Measurements from ENCODE around the gene BAG2.

Gene BAG2

DNA sequence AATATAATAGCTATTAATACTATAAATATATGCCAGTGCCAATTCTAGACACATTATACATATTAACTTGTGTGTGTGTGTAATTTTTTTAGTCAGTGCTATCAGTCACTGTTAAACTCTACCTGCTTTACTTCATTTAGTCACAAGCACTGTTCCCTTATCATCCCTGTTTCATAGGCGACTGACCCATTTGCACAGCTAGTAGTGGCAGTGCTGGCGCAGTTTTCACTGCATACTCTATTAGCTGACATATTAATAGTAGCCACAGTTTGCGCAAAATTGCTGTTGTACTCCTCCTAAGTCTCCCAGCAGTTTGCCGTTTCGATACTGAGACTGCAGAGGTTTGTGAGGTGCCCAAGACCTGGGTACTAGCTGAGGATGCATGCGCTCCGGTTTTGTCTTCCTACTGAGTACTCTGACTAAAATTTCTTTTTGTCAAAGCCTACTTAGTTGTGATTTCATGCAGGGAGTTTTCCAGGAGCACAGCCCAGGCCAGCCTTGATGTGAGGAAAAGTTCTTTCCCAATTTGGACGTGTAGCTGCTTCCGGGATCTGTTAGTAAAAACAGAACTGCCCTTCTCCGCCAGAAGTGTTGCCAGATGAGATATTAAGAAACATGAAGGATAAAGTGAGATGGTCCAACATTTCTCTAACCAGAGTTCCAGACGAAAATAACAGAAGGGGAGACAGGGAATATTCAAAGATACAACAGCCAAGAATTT, 5.6 kb downstream of the BAG2 start:
- Histone ChIP-seq H3K9ac (ENCODE audit: low read length) (no peak overlapping the region), H3K4me3 (ENCODE audit: low read length) (no peak overlapping the region), H3K4me1 (ENCODE audit: control insufficient read depth, low read depth, low read length) (peaks cover 21% of the 10 kb centered on the region), H3K36me3 (ENCODE audit: control insufficient read depth, low read depth, low read length) (peaks cover 4% of the 10 kb centered on the region), H3K9me3 (ENCODE audit: control insufficient read depth, low read depth, low read length) (no peaks in the 10 kb centered on the region), H3K27ac (ENCODE audit: low read length) (no peak overlapping the region), H3K27me3 (ENCODE audit: control insufficient read depth, insufficient read depth, low read length) (peaks cover 14% of the 10 kb centered on the region)

DNA sequence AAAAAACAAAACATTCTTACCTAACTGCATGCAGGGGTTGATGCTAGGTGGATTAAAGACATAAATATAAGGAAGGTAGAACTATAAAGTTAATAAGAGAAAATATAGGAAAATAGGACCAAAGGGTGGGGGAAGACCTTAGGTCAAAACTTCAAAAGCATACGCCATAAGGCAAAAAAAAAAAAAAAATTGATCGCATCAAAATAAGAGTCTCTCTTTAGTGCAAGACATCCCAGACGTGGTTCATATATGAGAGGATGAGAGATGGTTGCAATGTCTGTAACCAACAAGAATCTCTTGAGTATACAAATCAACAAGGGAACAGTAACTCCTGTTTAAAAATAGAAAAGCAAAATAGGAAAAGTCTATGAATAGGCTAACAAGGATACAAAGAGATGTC, 8.5 kb downstream of the BAG2 start:
- no peak overlapping the region for H3K27ac ChIP-seq (ENCODE audit: low read length)
- H3K9ac ChIP-seq (ENCODE audit: low read length) = no peak overlapping the region
- H3K36me3 ChIP-seq (ENCODE audit: control insufficient read depth, low read depth, low read length) = peaks cover 27% of the 10 kb centered on the region
- H3K27me3 ChIP-seq (ENCODE audit: control insufficient read depth, insufficient read depth, low read length) = no peaks in the 10 kb centered on the region
- no peaks in the 10 kb centered on the region for H3K4me1 ChIP-seq (ENCODE audit: control insufficient read depth, low read depth, low read length)
- no peaks in the 10 kb centered on the region for H3K9me3 ChIP-seq (ENCODE audit: control insufficient read depth, low read depth, low read length)
- no peak overlapping the region for H3K4me3 ChIP-seq (ENCODE audit: low read length)

DNA sequence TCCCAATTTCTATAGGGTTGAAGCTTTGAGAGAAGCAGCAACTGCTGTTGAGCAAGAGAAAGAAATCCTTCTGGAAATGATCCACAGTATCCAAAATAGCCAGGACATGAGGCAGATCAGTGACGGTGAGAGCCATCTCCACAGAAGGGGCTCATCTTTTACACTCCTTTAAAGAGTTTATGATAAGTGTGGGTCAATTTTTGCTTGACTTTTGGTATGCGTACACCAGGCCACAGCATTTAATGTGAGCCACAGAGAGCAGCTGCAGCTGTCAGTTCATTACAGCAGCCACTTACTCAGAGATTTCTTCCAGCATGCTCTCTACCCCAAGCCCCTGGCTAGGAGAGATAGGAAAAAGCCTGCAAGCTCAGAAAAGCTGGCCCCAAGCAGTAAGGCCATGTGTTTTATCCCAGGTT, 9.9 kb downstream of the BAG2 start:
- Histone ChIP-seq H3K27ac (ENCODE audit: low read length) (no peak overlapping the region), H3K4me1 (ENCODE audit: control insufficient read depth, low read depth, low read length) (no peaks in the 10 kb centered on the region), H3K27me3 (ENCODE audit: control insufficient read depth, insufficient read depth, low read length) (no peaks in the 10 kb centered on the region), H3K4me3 (ENCODE audit: low read length) (no peak overlapping the region), H3K9ac (ENCODE audit: low read length) (no peak overlapping the region), H3K9me3 (ENCODE audit: control insufficient read depth, low read depth, low read length) (no peaks in the 10 kb centered on the region), H3K36me3 (ENCODE audit: control insufficient read depth, low read depth, low read length) (peaks cover 28% of the 10 kb centered on the region)

DNA sequence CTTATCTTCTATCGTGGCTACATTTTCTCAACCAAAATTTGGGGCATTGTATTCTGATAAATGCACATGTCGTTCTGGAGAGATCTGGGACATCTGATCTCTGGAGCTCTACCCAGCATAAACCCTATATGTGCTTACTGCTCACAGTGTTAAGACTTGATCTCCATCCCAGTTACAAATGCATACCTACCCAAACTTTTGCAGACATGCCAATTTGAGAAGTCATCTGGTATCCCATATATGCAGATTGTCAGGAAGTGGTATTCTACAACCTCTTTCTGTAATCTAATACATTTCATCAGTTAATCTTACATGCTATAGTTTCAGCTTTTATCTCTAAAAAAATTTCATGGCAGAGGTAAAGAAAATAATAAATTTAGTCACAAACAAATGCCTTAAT, 11.2 kb downstream of the BAG2 start:
- no peaks in the 10 kb centered on the region for H3K27me3 ChIP-seq (ENCODE audit: control insufficient read depth, insufficient read depth, low read length)
- no peaks in the 10 kb centered on the region for H3K4me1 ChIP-seq (ENCODE audit: control insufficient read depth, low read depth, low read length)
- H3K9ac ChIP-seq (ENCODE audit: low read length) = no peak overlapping the region
- no peaks in the 10 kb centered on the region for H3K9me3 ChIP-seq (ENCODE audit: control insufficient read depth, low read depth, low read length)
- no peak overlapping the region for H3K27ac ChIP-seq (ENCODE audit: low read length)
- H3K4me3 ChIP-seq (ENCODE audit: low read length) = no peak overlapping the region
- H3K36me3 ChIP-seq (ENCODE audit: control insufficient read depth, low read depth, low read length) = peaks cover 28% of the 10 kb centered on the region

DNA sequence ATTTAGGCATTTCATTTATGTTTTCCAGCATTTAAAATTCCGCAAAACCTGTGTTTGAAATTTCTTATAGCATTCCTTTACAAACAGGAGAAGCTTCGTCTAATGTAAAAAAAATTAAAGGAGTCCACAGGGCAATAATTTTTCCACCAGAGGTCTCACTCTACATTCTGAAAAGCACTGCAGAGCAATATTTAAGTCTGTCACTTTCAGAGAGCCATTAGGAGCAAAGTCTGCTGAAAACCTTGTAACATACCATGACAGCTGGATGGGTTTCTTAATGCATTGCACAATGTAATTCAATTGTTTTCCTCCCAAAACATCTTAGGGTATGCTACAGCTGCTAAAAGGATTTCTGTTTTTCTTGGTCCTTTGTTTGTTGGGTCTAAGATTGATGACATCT, 18.0 kb downstream of the BAG2 start:
- Histone ChIP-seq H3K9ac (ENCODE audit: low read length) (no peak overlapping the region), H3K9me3 (ENCODE audit: control insufficient read depth, low read depth, low read length) (no peaks in the 10 kb centered on the region), H3K4me3 (ENCODE audit: low read length) (no peak overlapping the region), H3K27ac (ENCODE audit: low read length) (no peak overlapping the region), H3K36me3 (ENCODE audit: control insufficient read depth, low read depth, low read length) (peaks cover 31% of the 10 kb centered on the region), H3K4me1 (ENCODE audit: control insufficient read depth, low read depth, low read length) (no peaks in the 10 kb centered on the region), H3K27me3 (ENCODE audit: control insufficient read depth, insufficient read depth, low read length) (no peaks in the 10 kb centered on the region)

DNA sequence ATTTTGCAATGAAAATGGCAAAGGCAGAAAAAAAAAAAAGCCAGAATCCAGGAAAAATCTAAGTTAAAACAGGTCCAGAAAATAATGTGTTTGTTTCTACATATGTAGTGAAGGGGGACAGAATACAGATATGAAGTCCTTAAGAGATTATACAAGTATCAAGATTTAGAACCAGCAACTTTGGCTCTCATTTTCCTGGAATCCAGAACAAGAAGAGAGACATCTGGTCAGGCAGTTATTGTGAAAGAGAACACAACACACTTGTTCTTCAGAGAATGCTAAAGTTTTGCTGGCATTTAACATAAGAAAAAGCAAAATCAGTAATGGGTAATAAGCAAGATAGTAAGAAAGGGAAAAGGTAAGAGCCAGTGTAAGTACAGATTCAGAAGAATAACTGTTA, 21.1 kb downstream of the BAG2 start:
- Histone ChIP-seq H3K27ac (ENCODE audit: low read length) (no peak overlapping the region), H3K4me1 (ENCODE audit: control insufficient read depth, low read depth, low read length) (no peaks in the 10 kb centered on the region), H3K4me3 (ENCODE audit: low read length) (no peak overlapping the region), H3K36me3 (ENCODE audit: control insufficient read depth, low read depth, low read length) (peaks cover 28% of the 10 kb centered on the region), H3K27me3 (ENCODE audit: control insufficient read depth, insufficient read depth, low read length) (no peaks in the 10 kb centered on the region), H3K9me3 (ENCODE audit: control insufficient read depth, low read depth, low read length) (no peaks in the 10 kb centered on the region), H3K9ac (ENCODE audit: low read length) (no peak overlapping the region)

DNA sequence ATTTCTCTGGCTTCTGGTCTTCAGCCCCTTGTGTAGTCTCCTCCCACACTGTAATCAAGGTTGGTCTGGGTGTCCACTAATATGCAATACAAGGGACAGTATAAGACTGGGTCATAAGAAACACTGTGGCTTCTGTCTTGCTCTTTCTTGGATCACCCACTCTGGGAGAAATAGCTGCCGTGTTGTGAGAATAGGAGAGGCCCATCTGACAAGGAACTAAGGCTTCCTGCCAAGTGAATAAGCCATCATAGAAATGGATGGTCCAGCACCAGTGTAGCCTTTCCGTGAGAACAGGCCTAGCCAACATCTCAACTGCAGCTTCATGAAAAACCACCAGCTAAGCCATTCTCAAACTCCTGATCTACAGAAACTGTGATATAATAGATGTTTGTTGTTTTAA, 23.3 kb downstream of the BAG2 start:
- H3K36me3 ChIP-seq (ENCODE audit: control insufficient read depth, low read depth, low read length) = peaks cover 17% of the 10 kb centered on the region

DNA sequence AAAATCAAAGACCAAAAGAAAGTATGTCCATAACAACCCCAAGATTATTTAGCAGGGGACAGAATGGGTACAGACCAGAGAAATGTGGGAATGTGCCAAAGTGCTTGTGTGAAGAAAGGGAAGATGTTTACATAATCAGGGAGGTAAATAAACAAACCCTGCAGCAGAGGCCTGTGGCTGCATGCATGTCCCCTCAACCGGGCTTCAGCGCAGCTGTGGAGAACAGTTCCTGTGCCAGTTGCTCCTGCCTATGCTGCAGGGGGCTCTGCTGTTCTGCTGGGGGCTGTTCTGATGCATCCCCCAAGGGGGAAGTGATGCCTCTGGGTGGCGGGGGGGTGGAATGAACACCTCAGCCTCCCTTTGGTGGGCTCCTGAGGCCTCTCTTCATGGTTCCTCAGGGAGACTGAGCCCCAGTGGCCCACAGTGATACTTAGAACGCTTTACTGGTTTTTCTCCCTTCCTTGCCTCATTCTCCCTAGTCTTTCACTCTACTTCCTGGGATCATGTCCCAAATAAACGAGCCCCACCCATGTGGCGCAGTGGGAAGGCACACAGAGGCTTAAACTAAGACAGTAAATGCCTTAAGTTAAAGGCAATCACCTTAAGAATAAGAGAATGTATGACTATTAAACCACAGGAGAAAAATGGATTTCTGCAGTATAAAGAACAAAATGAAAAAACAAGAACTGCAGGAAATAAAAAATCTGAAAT, 27.0 kb downstream of the BAG2 start:
- H3K36me3 ChIP-seq (ENCODE audit: control insufficient read depth, low read depth, low read length) = no peaks in the 10 kb centered on the region
- no peak overlapping the region for H3K27ac ChIP-seq (ENCODE audit: low read length)
- H3K27me3 ChIP-seq (ENCODE audit: control insufficient read depth, insufficient read depth, low read length) = no peaks in the 10 kb centered on the region
- no peak overlapping the region for H3K4me3 ChIP-seq (ENCODE audit: low read length)
- H3K4me1 ChIP-seq (ENCODE audit: control insufficient read depth, low read depth, low read length) = peaks cover 8% of the 10 kb centered on the region
- H3K9me3 ChIP-seq (ENCODE audit: control insufficient read depth, low read depth, low read length) = no peaks in the 10 kb centered on the region
- H3K9ac ChIP-seq (ENCODE audit: low read length) = no peak overlapping the region

More for the DNA sequence above, 23.3 kb downstream of the BAG2 start:
- H3K27me3 ChIP-seq (ENCODE audit: control insufficient read depth, insufficient read depth, low read length) = no peaks in the 10 kb centered on the region
- no peak overlapping the region for H3K4me3 ChIP-seq (ENCODE audit: low read length)
- H3K9me3 ChIP-seq (ENCODE audit: control insufficient read depth, low read depth, low read length) = no peaks in the 10 kb centered on the region
- no peak overlapping the region for H3K27ac ChIP-seq (ENCODE audit: low read length)
- H3K9ac ChIP-seq (ENCODE audit: low read length) = no peak overlapping the region
- H3K4me1 ChIP-seq (ENCODE audit: control insufficient read depth, low read depth, low read length) = peaks cover 8% of the 10 kb centered on the region

DNA sequence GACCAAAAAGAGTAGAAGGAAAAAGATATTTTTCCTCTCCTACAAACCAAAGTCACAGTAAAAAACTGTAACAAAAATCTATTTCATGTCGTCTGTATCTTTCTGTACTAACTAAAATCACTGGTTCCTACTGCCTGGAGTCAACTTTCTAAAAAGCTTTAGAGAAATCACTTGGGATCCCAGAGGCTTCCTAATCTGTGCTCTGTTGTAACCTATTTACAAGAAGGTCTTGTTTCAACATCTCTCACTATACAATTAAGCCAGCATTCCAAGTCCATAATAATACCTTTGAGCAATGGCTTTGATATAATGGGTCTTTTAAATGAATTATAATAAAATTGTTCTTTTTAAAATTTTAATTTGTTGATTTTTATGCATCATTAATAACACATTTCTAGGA, 29.6 kb downstream of the BAG2 start:
- no peak overlapping the region for H3K9ac ChIP-seq (ENCODE audit: low read length)
- no peaks in the 10 kb centered on the region for H3K9me3 ChIP-seq (ENCODE audit: control insufficient read depth, low read depth, low read length)
- H3K27ac ChIP-seq (ENCODE audit: low read length) = no peak overlapping the region
- no peaks in the 10 kb centered on the region for H3K36me3 ChIP-seq (ENCODE audit: control insufficient read depth, low read depth, low read length)
- no peak overlapping the region for H3K4me3 ChIP-seq (ENCODE audit: low read length)
- no peaks in the 10 kb centered on the region for H3K27me3 ChIP-seq (ENCODE audit: control insufficient read depth, insufficient read depth, low read length)
- peaks cover 8% of the 10 kb centered on the region for H3K4me1 ChIP-seq (ENCODE audit: control insufficient read depth, low read depth, low read length)

DNA sequence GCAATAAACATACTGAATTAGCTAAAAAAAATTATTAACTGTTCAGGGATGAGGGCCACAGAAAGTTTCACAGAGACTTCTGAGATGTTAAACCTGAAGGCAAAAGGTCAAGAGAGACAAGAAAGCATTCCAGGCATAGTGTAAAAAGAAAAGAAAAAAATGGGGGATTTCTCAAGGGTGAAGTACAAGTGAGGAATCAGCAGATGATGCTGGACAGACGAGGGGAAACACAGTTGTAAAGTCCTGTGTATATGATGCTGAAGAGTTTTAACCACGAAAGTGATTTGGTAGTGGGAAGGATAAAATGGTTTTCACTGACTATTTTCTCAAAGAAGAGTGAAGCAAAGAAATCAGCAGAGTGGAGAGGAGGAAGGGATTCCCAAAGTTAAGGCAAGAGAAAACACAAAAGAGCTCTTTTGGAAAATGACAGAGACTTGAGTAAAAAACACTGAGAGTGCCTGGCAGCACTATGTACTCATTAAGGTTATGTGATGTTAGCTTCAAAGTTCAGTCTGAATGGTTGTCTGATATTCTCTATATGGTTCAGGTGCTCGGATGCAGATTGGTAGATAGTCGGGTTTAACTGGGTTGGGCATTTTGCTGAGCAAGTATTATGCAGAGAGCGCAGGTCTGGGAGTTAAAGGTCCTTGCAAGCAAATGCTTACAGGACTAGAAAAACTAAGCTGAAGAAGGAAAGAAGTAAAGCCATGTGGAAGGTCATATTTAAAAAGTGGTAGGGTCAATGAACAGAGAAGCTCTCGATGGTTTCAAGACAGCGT, 33.6 kb downstream of the BAG2 start:
- Histone ChIP-seq H3K4me1 (ENCODE audit: control insufficient read depth, low read depth, low read length) (no peaks in the 10 kb centered on the region), H3K9ac (ENCODE audit: low read length) (no peak overlapping the region), H3K27me3 (ENCODE audit: control insufficient read depth, insufficient read depth, low read length) (no peaks in the 10 kb centered on the region), H3K9me3 (ENCODE audit: control insufficient read depth, low read depth, low read length) (no peaks in the 10 kb centered on the region), H3K27ac (ENCODE audit: low read length) (no peak overlapping the region), H3K4me3 (ENCODE audit: low read length) (no peak overlapping the region), H3K36me3 (ENCODE audit: control insufficient read depth, low read depth, low read length) (no peaks in the 10 kb centered on the region)

DNA sequence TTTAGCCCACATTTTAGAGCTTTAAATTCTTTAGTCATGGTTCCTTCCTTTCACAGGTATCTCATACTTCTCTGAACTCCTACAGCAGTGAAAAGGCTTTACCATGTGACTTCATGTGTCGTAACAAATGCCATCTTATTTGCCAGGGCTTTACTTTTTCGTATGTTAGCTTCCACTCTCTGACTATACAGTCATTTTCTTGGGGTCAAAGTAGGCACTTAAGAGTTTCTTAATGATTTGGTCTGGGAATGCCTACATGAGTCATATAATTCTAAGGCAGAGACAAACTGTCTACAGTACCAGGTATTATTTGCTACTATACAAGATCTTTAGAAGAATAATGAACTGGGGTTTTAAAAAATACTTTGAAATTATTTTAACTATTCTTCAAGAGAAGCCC, 35.0 kb downstream of the BAG2 start:
- H3K9ac ChIP-seq (ENCODE audit: low read length) = no peak overlapping the region
- H3K27ac ChIP-seq (ENCODE audit: low read length) = no peak overlapping the region
- H3K36me3 ChIP-seq (ENCODE audit: control insufficient read depth, low read depth, low read length) = no peaks in the 10 kb centered on the region

More for the DNA sequence above, 35.0 kb downstream of the BAG2 start:
- Histone ChIP-seq H3K4me3 (ENCODE audit: low read length) (no peak overlapping the region), H3K4me1 (ENCODE audit: control insufficient read depth, low read depth, low read length) (no peaks in the 10 kb centered on the region), H3K27me3 (ENCODE audit: control insufficient read depth, insufficient read depth, low read length) (no peaks in the 10 kb centered on the region), H3K9me3 (ENCODE audit: control insufficient read depth, low read depth, low read length) (no peaks in the 10 kb centered on the region)

Measured in iPS-18a (cell line).